Body of pancreas (tissue), 4 donors: ENCODE data around the gene DOHH.

Experiments
- POLR2A ChIP-seq, 3 donors: fragments of 450-650 bp; IDR thresholded peaks; one replicate each; pipeline ENCODE4 v1.6.1; 2016; ENCODE audit warnings: antibody characterized with exemption in 3 of 3, mild to moderate bottlenecking in 2 of 3
- TF ChIP-seq, protein P1 (sequence below), 7 experiments: fragments of 450-650 bp in 4 of 7; fragments of 200-600 bp in 3 of 7; sonication (generic) in 3 of 7; IDR thresholded peaks; one replicate each; pipeline ENCODE4 v1.5.1; 2016 to 2019; ENCODE audit warnings: antibody characterized with exemption in 7 of 7

DNA sequence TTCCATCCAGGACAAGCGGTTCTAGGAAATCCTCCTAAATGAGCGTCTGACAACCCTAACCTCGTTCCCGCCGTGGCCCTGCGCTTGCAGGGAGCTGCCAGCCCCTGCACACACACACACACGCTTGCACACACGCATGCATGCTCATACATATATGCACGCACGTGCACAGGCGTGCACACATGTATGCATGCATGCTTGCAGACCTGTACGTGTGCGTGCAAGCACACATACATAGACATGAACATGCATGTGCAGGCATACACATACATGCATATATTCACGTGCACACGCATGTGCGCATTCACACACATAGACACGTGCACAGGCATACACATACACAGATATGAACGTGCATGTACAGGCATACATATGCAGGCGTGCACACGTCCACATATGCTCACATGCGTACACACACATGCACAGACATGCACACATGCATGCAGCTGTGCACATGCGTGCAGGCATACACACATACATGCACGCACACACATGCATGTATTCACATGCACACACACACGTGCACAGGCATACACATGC, 55.7 kb downstream of the DOHH start:
- TF ChIP-seq, protein P1, sequence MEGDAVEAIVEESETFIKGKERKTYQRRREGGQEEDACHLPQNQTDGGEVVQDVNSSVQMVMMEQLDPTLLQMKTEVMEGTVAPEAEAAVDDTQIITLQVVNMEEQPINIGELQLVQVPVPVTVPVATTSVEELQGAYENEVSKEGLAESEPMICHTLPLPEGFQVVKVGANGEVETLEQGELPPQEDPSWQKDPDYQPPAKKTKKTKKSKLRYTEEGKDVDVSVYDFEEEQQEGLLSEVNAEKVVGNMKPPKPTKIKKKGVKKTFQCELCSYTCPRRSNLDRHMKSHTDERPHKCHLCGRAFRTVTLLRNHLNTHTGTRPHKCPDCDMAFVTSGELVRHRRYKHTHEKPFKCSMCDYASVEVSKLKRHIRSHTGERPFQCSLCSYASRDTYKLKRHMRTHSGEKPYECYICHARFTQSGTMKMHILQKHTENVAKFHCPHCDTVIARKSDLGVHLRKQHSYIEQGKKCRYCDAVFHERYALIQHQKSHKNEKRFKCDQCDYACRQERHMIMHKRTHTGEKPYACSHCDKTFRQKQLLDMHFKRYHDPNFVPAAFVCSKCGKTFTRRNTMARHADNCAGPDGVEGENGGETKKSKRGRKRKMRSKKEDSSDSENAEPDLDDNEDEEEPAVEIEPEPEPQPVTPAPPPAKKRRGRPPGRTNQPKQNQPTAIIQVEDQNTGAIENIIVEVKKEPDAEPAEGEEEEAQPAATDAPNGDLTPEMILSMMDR (IDR thresholded peaks at IDR 0.05), result no peak
- TF ChIP-seq POLR2A (IDR thresholded peaks at IDR 0.05), result no peak
